ENCODE data around the gene FXYD6. TPM values are rescaled to one million over a fixed set of nuclear protein-coding genes. Genes with fewer than 3 reads are reported as not detected.

The FXYD6 gene
- polyA plus RNA-seq, 1 of the 3 experiments (the other 2 are of a cell fraction), result 1.4 TPM

DNA sequence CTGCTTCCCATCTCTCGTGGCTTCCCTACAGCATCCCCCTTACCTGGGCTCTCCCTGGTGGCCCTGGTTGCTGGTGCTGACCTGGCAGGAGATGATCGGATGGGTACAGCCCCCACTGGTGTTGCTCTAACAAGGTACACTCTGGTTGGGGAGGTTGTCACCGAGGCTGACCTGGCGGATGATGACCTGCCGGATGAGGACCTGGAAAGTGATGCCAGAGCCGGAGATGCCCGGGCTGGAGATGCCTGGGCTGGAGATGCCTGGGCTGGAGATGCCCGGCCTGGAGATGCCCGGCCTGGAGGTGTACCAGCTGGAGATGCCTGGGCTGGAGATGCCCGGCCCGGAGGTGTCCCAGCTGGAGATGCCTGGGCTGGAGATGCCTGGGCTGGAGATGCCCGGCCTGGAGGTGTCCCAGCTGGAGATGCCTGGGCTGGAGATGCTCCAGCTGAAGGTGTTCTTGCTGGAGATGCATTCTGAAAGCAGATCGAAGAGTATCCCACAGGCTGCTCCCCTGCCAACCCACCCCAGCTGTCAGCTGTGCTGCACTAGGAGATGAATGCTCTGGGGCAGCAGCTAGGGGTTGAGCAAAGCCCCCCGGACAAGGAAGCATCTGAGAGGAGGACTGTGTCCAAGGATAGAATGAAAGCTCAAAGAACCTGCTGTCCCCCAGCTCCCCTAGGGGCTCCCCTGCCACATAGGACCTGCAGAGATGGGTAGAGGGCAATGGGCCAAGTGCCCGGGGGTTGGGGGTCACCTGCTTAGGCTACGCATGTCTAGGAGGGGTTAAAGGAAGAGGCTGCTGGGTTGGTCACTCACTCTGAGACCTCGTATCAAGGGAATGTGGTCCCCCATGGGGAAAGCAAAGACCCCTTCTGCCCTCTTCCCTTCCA, 42.2 kb upstream of the FXYD6 start (continued):
- TF ChIP-seq, protein P1, sequence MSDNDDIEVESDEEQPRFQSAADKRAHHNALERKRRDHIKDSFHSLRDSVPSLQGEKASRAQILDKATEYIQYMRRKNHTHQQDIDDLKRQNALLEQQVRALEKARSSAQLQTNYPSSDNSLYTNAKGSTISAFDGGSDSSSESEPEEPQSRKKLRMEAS (IDR thresholded peaks at IDR 0.05; ENCODE audit: low read depth), result no peak
- TF ChIP-seq, protein P2, sequence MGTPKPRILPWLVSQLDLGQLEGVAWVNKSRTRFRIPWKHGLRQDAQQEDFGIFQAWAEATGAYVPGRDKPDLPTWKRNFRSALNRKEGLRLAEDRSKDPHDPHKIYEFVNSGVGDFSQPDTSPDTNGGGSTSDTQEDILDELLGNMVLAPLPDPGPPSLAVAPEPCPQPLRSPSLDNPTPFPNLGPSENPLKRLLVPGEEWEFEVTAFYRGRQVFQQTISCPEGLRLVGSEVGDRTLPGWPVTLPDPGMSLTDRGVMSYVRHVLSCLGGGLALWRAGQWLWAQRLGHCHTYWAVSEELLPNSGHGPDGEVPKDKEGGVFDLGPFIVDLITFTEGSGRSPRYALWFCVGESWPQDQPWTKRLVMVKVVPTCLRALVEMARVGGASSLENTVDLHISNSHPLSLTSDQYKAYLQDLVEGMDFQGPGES (IDR thresholded peaks at IDR 0.05; ENCODE audit: low read depth, low read length), result no peak
- TF ChIP-seq, protein P3, sequence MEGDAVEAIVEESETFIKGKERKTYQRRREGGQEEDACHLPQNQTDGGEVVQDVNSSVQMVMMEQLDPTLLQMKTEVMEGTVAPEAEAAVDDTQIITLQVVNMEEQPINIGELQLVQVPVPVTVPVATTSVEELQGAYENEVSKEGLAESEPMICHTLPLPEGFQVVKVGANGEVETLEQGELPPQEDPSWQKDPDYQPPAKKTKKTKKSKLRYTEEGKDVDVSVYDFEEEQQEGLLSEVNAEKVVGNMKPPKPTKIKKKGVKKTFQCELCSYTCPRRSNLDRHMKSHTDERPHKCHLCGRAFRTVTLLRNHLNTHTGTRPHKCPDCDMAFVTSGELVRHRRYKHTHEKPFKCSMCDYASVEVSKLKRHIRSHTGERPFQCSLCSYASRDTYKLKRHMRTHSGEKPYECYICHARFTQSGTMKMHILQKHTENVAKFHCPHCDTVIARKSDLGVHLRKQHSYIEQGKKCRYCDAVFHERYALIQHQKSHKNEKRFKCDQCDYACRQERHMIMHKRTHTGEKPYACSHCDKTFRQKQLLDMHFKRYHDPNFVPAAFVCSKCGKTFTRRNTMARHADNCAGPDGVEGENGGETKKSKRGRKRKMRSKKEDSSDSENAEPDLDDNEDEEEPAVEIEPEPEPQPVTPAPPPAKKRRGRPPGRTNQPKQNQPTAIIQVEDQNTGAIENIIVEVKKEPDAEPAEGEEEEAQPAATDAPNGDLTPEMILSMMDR (IDR thresholded peaks at IDR 0.05), result no peak

DNA sequence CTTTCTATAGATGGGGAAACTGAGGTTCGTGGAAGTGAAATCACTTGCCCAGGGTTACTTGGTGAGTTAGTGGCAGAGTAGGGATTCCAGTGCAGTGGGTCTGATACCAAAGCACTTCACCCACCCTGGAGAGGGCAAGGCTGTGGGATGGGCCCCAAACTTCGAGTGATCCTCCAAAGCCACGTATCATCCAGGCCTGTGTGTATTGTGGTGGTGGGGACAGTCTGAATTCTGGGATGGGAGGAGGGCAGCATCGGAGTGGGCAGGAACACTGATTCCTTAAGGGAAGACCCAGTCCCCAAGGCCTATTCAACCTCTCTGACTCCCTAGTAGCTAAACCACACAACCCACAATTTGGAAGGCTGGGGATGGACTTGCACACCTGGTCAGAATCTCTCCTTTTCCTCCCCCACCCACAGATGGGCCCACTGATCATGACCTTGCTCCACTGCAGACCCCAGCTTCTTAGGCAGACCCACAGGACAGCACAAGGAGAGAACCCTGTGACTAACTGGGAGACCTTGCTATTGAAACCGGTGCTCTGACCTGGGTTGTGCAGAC, 41.2 kb upstream of the FXYD6 start:
- Histone ChIP-seq H3K9me3 (no peaks in the 10 kb centered on the region), H3K27me3 (ENCODE audit: insufficient read depth) (no peaks in the 10 kb centered on the region; the same call in 1 of the 2 replicates), H3K36me3 (replicated peaks in 1 of 2; ENCODE audit: control insufficient read depth in 1 of 2, insufficient read depth in 2 of 2, low read length in 1 of 2) (no peaks in the 10 kb centered on the region), H3K79me2 (ENCODE audit: insufficient read depth) (no peaks in the 10 kb centered on the region), H3K9me2 (no peaks in the 10 kb centered on the region), H3K4me3 (ENCODE audit: low read depth in 2 of 2, low read length in 1 of 2) (no peak overlapping the region), H3K4me1 (ENCODE audit: control insufficient read depth in 1 of 2, insufficient read depth in 2 of 2, low read depth in 1 of 2, low read length in 1 of 2) (no peaks in the 10 kb centered on the region), H2AFZ (ENCODE audit: low read depth) (no peak overlapping the region), H4K20me1 (ENCODE audit: insufficient read depth) (no peaks in the 10 kb centered on the region), H3K4me2 (no peak overlapping the region), H3K9ac (no peak overlapping the region), H3F3A (replicated peaks; ENCODE audit: insufficient read depth) (no peaks in the 10 kb centered on the region), H3K27ac (ENCODE audit: low read depth in 2 of 2, low read length in 1 of 2) (no peak overlapping the region)
- WGBS (ENCODE audit: low lambda C conversion rate), result 48% methylated on average over 5 of the region's 5 CpGs
- DNase-seq, result no peak
- TF ChIP-seq NFIC (IDR thresholded peaks at IDR 0.05; ENCODE audit: borderline replicate concordance) (no peak), JUND (IDR thresholded peaks at IDR 0.05) (no peak), TEAD4 (IDR thresholded peaks at IDR 0.05; ENCODE audit: borderline replicate concordance, insufficient read depth) (no peak), RAD21 (IDR thresholded peaks at IDR 0.05; ENCODE audit: low read length) (no peak), GATA2 (CRISPR knock-in tag; IDR thresholded peaks at IDR 0.05) (no peak), RXRA (IDR thresholded peaks at IDR 0.05; ENCODE audit: borderline replicate concordance, low read depth) (no peak), FOXJ3 (CRISPR knock-in tag; IDR thresholded peaks at IDR 0.05) (no peak), YY1 (IDR thresholded peaks at IDR 0.05; ENCODE audit: low read depth) (no peak), SMC3 (IDR thresholded peaks at IDR 0.05; ENCODE audit: low read depth, low read length) (no peak)
- TF ChIP-seq, protein P3 (IDR thresholded peaks at IDR 0.05), result no peak
- CTCF ChIA-PET, result interaction anchor here (1.0 to 2.5 kb wide), 2 partner anchors 29 to 136 kb away, joined by 3 to 10 read pairs; no protein-coding TSS in a partner anchor
- POLR2A ChIA-PET, result no interaction called here
